HG03175 (cell line): Measurements from ENCODE around the gene CEP170B.

Experiments
- ATAC-seq: cut with Tn5 transposase; IDR thresholded peaks from one replicate; pipeline ENCODE4 v1.9.1; 2021; ENCODE audit warnings: mild to moderate bottlenecking, moderate library complexity; ENCODE audit not compliant: unreplicated experiment

Gene CEP170B

DNA sequence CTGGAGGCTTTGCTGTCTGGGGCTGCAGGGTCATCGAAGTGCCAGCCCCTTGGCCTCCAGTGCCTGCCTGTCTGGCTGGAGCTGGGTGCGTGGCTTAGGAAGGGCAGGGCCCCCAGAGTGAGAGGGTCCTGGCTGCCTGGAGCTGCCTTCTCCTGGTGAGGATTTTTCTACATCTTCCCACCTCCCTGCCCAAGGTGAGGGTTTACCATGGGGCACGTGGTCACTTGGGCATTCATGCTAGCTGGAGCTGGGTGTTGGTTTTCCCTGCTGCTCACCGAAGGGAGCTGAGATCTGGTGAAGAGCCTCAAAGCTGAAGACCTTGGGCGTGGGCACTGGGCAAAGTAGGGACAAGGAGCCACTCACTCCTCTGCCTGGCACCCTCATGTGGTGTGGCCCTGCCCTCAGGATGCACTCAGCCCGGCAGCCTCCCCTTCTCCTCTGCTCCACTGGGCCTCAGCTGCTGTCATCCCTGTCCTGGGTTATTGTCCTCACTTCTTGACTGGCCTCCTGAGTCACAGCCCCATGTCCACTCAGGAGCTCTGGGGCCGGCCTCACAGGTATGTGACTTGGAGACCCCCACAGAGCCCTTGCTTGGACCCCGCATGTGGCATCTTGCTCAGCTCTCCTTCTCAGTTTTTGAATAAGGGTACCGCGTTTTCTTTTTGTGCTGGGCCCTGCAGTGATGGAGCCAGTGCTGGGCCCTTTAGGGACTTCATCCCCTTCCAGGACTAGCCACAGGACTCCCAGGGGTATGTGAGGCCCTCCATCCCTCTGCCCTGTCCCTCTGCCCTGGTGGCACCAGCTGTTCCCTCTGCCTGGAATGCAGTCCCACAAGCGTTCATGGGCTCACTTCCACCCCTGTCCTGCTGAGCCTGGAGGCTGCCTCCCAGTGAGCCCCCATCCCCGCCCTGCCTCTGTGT lies 1.6 kb downstream of the CEP170B start:
- no peak for ATAC-seq

DNA sequence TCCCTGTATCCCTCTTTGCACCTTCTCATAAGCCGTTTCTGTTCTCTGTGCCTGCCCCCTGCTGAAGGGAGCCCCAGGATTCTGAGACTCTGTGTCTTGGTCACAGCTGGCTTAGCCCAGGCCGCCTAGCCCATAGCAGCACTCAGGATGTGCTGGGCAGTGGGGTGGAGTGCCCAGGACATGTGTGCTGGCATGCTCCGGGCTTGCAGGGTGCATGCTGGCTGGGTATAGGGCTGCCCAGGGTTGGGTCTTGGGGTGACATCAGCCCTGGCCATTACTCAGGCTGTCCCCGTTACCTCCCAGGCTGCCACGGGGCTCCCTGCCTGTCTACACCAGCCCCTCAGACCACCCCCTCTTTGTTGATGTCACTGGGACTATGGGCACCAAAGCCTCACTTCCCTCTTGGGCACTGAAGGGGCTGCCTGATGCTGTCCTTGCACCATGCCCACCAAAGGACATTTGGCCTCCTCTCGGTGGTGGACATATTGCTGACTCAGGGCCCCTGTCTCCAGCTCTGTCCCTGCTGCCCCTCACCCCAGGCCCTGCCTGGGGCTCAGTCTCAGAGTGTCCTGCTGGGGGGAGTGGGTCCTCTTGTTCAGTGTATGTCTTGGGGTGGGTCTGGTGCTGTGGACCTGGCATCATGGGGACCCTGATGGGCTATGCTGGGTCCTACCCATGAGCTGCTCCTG lies 2.4 kb downstream of the CEP170B start:
- ATAC-seq = no peak

DNA sequence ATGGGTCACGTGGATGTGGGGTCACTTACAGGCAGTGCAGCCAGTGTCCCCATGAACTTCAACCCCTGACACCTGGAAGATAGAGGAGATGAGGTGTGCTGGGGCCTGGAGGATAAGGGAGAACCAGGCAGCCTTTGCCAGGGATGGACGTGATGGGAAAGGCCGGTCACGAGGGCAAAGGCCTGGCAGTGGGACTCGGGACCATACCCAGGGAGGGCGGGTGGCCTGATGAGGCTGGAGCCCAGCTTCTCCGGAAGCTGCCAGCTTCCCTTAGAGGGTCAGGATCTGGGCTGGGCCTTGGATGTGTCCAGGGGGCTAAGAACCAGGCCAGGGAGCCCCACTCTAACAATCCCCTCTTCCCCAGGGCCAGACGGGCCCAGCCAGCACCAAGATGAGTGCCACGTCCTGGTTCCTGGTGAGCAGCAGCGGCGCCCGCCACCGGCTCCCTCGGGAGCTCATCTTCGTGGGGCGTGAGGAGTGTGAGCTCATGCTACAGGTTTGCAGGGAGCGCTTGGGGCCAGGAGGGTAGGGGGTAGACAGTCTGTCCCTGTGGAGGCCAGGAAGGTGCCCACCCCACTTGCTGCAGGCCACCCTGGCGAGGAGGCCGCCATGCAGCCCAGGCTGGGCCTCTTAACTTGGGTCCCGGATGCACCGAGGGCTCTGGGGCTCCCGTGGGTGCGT lies 3.1 kb downstream of the CEP170B start:
- no peak for ATAC-seq

DNA sequence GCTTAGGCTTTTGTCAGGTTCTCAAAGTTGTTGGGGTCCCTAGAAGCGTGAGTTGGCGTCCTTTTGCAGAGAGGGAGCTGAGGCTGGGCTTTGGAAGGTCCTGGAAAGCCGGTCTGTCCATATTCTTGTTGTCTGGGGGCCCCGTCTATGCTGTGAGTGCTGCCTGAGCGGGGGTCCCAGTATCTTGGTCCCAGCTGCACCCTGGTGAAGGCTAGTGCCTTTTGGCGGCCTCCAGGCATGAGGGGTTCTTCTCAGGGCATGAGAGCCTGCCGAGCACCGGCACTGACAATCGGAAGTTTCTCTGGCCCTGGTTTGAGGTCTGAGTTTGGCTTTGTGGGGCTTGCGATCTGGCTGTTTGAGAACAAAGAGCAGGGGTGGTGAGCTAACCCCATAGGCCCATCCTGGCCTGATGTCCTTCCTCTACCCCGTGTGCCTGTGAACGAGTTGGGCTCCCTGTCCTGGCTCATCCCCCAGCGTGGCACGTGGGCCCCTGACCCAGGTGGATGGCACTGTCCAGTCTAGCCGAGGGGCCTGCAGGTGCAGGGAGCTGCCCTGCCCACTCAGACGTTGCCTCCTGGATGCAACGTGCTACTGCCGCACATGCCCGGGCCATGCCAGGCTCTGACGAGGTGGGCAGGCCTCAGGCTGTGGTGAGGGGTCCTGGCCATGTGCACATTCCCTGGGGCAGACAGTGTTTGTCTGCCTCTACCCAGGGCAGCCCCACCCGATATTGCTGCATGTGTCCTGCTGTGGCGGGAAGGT lies 3.9 kb downstream of the CEP170B start:
- ATAC-seq = no peak

DNA sequence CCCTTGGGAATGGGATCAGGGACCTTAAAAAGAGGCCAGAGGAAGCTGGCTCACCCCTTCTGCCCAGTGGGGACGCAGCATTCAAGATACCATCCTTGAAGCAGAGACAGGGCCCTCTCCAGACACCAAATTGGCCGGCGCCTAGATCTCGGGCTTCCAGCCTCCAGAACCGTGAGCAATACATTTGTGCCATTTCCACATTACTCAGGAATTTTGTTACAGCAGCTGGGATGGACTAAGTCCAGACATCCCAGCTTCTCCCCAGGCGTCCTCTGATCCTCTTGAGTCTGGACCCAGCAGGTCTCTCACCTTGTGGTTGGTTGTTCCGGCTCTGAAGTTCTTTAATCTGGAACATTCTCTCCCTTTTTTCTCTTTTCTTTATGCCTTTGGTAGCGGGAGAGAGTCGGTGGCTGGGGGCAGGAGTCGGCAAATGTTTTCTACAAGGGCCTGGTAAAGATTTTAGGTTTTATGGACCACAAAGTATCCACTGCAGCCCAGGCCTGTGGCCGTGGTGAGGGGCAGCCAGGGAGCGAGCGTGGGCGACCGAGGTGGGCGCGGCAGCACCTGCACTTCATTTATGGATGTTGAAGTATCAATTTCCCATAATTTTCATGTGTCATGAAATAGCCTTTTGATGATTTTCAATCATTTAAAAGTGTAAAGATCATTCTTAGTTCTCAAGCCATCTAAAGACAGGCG lies 4.8 kb downstream of the CEP170B start:
- no peak for ATAC-seq

DNA sequence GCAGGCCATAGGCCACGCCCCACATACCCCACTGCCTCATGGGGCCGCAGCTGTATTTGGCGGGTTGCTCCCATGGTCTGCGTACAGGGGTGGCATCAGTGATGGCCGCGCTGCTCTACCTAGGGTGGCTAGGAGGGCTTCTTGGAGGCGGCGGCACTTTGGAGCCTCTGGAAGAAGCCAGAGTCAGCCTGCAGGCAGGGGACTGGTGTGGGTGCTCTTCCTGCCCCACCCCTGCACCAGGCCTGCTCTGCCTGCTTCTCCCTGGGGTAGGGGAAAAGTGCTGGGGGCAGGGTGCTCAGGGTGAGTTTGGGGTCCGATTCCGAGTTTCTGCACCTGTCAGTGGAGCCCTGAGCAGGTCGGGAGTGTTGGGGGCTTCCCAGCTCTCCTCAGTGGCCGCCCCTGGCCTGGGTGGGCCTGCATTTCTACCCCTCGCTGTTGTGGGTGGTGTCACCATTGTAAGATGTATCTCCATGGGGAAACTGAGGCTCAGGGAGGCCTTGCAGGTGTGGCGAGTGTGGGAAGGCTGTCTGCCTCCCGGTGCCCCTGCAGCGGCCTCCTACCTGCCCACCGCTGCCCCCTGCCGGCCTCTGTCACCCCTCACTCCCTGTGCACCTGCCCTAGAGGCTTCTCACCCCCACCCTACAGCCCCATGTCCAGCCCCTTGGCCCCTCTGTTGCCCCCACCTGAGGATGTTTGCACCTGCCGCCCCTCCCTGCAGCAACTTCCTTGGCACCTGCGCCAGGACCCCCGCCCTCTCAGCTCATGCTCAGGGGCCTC lies 5.5 kb downstream of the CEP170B start:
- ATAC-seq = no peak

DNA sequence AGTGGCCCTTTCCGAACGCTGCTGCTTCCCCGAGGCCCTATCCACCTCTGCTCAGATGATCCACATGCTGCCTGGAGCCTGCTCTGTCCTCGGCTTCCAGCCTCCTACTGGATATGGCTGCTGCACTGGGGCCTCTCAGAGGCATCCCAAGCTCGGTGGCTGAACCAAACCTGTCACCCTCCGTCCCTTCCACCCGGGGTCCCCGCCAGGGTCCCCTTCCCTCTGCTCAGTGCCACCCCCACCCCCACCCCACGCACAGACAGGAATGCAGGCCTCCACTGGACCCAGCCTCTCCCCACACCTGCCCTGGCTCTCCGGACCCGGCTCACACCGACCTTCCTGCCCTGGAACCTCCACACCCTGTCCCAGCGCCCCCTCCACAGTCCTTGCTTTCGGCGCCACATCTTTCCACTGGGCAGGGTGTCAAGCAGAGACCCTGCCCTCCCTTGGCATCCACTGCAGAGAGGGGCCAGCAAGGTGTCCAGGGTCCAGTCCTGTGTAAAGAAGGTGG lies 6.1 kb downstream of the CEP170B start:
- no peak for ATAC-seq

DNA sequence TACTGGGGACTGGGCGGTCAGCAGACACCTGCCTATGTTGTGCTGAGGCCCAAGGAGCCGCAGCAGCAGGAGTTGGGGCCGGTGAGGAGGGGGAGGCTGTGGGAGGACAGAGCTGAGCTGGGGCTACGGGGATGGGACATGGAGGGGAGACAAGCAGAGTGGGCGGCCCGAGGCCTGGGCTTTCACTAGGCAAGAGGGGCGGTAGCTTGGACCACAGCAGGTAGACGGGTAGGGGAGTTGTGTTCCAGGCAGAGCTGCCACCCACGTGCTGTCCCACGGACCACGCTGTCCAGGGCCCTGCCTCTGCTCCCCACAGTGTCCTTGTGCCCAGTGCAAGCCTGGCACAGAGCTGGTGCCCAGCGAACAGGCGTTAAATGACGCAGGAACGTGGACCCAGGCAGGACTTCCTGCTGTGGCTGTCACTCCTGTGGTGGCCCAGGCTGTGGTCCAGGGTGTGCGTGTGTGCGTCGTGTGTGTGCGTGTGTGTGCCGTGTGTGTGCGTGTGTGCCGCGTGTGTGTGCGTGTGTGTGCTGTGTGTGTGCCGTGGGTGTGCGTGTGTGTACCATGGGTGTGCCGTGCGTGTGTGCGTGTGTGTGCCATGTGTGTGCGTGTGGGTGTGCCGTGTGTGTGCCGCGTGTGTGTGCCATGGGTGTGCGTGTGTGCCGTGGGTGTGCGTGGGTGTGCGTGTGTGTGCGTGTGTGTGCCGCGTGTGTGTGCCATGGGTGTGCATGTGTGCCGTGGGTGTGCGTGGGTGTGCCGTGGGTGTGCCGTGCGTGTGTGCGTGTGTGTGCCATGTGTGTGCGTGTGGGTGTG lies 6.8 kb downstream of the CEP170B start:
- ATAC-seq = no peak

DNA sequence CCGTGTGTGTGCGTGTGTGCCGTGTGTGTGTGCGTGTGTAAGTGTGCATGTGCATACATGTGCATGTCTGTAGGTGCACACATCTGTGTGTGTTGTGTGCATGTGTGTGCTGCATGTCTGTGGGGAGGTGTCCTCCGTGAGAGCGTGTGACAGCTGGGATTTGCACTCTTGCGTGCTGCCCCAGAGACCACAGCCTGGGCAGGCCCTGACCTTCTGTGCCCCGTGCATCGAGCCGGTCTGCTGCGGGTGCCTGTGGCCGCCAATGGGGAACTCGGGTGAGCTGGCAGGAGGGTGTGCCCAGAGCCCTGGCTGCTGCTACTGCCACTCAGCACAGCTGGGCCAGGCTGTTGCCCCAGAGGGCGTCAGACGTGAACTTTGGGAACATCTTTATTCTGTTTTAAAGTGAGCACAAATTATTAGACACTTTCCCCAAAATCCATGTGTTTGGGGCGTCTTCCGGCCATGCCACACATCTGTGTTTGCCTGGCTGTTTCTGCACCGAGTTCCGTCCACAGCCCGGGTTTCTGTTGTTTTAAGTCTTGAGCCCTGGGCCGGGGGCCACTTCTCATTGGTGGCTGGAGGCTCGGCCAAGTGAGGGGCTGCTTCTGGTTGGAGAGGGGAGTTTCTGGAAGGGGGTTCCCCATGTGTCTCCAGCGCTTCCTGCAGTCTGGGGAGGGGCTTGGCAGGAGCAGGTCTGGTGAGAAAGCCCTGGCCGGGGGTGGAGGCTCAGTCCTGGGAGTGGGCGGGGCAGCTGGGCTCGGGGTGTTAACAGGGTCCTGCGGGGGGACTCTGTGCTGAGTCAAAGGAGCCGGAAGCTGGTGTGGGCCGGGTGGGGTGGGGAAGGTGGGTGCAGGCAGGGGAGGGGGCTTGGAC lies 7.6 kb downstream of the CEP170B start:
- no peak for ATAC-seq

DNA sequence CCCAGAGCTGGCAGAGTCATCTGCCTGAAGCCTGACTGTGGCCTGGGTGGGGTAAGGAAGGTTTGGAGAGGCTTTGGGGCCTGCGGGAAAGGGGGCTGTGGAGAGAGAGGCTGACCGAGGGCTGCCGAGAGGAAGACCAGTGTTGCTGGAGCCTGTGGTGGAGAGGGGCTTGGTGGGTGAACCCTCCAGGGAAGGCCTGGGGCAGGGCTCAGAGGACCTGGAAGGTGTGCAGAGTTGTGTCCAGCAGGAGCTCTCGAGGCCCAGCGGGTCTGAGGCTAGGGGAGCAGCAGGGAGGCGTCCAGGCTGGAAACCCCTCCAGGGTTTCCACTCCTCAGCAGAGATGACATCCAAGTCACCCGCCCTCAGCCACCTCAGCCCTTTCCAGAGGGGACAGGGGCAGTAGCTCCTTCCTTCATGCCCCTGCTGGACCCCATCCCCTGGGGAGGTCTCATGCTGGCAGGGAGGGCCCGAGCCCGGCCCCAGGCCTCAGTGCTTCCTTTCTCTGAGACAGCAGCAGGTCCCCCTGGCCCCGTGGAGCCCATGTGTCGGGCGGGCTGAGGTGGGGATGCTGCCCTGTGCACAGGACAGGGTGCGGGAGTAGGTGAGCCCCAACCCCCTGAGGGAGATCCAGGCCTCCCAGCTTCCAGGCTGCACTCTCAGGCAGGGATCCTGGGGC lies 8.4 kb downstream of the CEP170B start:
- ATAC-seq = no peak

DNA sequence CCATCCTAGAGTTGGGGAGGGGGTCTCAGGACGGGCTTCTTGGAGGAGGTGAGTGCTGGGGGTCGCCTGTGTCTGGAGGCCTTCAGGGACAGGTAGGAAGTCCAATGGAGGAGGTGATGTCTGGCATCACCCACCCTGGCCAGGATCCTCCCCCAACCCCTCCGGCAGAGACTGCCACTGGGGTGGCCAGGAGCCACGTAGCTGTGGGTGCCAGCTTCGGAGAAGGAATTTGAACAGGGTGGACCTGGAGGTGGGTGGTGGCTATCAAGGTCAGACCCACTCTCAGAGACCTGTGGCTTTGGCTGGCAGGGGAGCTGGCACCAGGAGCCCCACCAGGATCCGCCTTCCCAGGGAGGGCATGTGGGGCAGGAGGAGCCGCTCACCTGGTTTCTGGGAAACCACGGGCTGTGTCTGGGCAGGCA lies 9.1 kb downstream of the CEP170B start:
- ATAC-seq = no peak

DNA sequence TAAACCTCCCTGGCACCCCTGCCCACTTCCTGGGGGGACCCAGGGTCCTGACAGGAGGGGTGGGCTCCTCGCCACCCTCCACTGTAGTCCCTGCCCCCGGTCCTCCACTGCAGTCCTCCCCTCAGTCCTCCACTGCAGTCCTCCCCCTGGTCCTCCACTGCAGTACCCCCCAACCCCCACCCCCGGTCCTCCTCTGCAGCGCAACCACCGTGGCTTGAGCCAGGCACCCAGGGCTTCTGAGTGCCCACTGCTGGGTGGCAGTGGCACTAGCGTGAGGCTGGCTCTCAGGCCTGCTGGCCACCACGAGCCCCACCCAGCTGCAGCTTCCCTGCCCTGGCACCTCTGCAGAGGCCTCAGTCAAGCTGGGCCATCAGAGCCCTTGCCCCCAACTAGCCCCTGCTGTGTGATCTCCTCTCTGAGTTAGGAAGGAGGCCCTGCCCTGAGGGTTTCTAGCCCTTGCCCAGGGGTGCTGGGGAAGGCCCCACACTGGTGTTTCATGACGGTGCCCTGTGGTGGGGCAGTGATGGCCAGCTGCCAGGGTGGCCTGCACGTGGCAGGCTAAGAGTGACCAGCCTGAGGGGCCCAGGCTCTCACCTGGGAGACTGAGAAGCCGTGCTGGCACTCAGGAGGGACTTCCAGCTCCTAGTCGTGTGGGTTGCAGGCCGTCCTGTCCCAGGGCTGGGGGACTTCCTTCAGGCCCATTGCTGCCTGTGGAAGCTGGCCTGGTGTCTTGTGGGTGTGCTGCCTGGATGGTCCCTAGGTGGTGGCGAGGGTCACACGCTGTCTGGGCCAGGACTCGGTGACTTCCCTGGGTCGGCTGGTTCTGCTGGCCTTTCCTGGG lies 9.7 kb downstream of the CEP170B start:
- ATAC-seq = no peak

DNA sequence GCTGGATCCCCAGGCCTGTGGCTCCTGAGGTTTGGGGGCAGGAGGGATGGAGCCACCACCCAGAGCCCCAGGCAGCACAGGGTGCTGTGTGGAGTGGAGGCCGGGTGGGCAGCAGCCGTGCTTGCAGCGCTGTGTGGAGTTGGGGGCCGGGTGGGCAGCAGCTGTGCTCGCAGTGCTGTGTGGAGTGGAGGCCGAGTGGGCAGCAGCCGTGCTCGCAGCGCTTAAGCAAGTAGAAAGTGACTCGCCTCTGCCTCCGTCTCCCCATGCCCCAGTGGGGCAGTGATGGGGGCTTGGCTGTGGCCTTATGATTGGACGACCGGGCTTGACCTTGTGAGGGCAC lies 10.3 kb downstream of the CEP170B start:
- ATAC-seq = no peak

DNA sequence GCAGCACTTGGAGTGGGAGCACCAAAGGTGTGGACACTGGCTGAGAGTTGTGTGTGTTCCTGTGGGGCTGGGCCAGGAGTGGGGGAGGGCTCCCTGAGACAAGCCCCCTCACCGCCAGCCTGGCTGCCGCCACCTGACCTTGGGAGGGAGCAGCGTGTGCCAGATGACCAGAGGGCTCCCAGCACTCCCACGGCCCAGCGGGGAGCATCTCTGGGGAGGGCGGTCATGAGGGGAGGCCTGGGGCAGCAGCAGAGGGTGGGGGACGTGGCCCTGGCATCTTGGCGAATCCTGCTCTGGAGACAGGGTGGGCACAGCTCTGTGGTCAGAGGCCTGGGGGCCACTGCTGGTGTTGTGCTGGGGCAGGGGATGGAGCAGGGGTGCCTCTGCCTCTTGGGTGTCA lies 10.7 kb downstream of the CEP170B start:
- ATAC-seq = no peak

DNA sequence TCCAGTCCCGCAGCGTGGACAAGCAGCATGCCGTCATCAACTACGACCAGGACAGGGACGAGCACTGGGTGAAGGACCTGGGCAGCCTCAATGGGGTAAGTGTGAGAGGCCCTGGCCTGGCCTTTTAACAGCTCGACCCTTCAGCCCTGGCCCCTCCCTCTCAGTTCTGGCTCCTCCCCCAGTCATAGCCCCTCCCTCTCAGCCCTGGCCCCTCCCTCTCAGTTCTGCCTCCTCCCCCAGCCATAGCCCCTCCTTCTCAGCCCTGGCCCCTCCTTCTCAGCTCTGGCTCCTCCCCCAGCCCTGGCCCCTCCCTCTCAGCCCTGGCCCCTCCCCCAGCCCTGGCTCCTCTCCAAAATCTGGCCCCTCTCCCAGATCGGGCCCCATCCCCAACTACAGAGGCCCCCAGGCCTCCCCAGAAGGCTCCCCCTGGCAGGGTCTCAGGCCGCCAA lies 11.2 kb downstream of the CEP170B start:
- ATAC-seq = no peak
